ENCODE data around the gene SART1. TPM values are rescaled to one million over a fixed set of nuclear protein-coding genes. Genes with fewer than 3 reads are reported as not detected.
A peak's percentile ranks its signal among the peaks of the same experiment; 100 is the strongest.

Gene SART1
- total and polyA plus RNA-seq, 4 donors = 29.2 to 68.2 (median 51.9) TPM

DNA sequence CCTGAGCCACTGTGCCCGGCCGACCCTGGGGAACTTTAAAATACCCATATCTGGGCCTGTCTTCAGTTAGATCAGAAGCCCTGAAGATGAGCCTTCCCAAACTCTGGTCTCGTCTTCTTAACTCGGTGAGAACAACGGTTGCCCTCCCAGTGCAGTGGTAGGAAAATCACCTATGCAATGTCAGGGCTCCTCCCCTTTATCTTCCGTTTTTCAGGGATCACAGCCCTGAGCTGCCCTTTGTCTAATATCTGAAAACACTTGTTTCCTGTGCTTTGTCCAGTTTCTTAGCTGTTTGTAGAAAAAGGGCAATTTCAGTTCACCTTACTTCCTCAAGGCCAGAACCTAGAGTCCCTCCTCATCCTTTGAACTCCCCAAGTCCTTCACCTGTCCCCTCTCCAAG, 32.9 kb upstream of the SART1 start:
- WGBS (ENCODE audit: insufficient coverage) = 51% methylated on average over 6 of the region's 6 CpGs

DNA sequence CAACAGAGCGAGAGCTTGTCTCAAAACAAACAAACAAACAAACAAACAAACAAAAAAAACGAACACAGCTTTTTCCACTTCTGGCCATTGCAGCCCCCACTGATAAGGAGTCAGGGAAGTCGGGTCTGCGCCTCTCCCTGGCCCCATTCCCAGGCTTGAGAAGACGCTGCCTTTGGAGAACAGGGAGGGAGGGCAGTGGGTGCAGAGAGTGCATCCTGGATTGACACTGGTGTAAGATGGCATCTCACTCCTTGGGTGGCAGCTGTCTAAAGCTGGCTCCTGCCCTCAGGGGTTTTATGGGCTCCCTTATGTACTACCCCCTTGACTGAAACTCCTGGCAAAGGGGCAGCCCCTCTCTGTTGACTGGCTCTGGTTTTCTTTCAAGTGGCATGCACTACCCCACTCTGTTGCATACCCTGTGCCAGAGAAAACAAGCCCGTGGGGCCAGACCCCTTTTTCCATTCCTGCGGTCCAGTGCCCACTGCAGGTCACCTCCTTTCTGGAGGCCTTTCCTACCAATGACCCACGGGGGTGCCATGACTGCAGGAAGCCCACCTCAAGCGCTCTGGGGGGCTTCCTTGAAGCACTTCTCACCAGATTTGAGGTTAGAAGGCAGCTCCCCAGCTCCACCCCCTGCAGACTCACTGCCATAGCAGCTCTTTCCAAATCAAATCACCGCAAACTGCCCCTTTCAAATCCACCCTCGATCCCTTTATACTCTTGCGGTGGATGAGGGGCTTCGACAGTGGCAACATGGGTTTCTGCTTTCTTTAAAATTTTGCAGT, 29.6 kb upstream of the SART1 start:
- Histone ChIP-seq H3K4me1 (ENCODE audit: control insufficient read depth, insufficient read depth, low read length) (no peaks in the 10 kb centered on the region), H3K27ac (ENCODE audit: low read depth, low read length) (no peak overlapping the region), H3K9me3 (ENCODE audit: control insufficient read depth, insufficient read depth, low read length) (no peaks in the 10 kb centered on the region), H3K27me3 (ENCODE audit: control insufficient read depth, insufficient read depth, low read length) (no peaks in the 10 kb centered on the region), H3K36me3 (ENCODE audit: control insufficient read depth, insufficient read depth, low read length) (peaks cover 4% of the 10 kb centered on the region), H3K4me3 (ENCODE audit: low read depth, low read length) (no peak overlapping the region)
- 69% methylated on average over 12 of the region's 13 CpGs for WGBS (ENCODE audit: insufficient coverage)
- no peak for DNase-seq (ENCODE audit: low read depth in 4 of 6, low spot score in 6 of 6)

More for the DNA sequence above, 32.9 kb upstream of the SART1 start:
- no peak for DNase-seq (ENCODE audit: low read depth in 4 of 6, low spot score in 6 of 6)
- Histone ChIP-seq H3K4me1 (ENCODE audit: control insufficient read depth, insufficient read depth, low read length) (no peaks in the 10 kb centered on the region), H3K27me3 (ENCODE audit: control insufficient read depth, insufficient read depth, low read length) (no peaks in the 10 kb centered on the region), H3K36me3 (ENCODE audit: control insufficient read depth, insufficient read depth, low read length) (peaks cover 16% of the 10 kb centered on the region), H3K4me3 (ENCODE audit: low read depth, low read length) (no peak overlapping the region), H3K9me3 (ENCODE audit: control insufficient read depth, insufficient read depth, low read length) (no peaks in the 10 kb centered on the region), H3K27ac (ENCODE audit: low read depth, low read length) (no peak overlapping the region)

DNA sequence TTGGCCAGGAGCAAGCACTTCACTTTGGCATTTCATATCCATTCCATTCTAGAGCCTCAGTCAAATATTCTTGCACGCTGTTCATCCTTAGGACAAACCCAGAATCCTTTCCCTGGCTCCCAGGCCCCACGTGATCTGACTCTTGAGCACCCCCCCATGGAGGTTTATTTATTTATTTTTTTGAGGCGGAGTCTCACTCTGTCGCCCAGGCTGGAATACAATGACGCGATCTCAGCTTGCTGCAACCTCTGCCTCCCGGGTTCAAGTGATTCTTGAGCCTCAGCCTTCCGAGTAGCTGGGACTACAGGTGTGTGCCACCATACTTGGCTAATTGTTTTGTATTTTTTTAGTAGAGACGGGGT, 29.0 kb upstream of the SART1 start:
- 33% methylated on average over 7 of the region's 9 CpGs for WGBS (ENCODE audit: insufficient coverage)
- DNase-seq (ENCODE audit: low read depth in 4 of 6, low spot score in 6 of 6) = peak in 1 of 6 donors; percentile 9
- Histone ChIP-seq H3K4me1 (ENCODE audit: control insufficient read depth, insufficient read depth, low read length) (no peaks in the 10 kb centered on the region), H3K9me3 (ENCODE audit: control insufficient read depth, insufficient read depth, low read length) (no peaks in the 10 kb centered on the region), H3K4me3 (ENCODE audit: low read depth, low read length) (no peak overlapping the region), H3K27ac (ENCODE audit: low read depth, low read length) (no peak overlapping the region), H3K36me3 (ENCODE audit: control insufficient read depth, insufficient read depth, low read length) (peaks cover 4% of the 10 kb centered on the region), H3K27me3 (ENCODE audit: control insufficient read depth, insufficient read depth, low read length) (no peaks in the 10 kb centered on the region)

DNA sequence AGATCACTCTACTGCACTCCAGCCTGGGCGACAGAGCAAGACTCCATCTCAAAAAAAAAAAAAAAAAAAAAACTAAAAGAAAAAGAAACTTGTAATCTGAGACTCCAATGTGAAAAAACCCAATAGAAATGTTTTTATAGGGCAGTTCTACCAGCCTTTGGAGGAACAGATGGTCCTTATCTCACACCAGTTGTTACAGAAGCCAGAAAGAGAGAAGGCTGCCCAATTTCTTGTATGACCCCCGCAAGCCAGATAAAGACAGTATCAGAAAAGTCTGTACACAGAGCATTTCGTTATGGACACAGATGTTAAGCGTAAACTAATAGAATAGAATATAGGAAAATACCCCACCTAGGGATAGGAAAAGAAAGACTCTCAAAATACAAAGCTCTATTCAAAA, 27.5 kb upstream of the SART1 start:
- peak in 1 of 6 donors; percentile 39 for DNase-seq (ENCODE audit: low read depth in 4 of 6, low spot score in 6 of 6)
- Histone ChIP-seq H3K27ac (ENCODE audit: low read depth, low read length) (no peak overlapping the region), H3K4me1 (ENCODE audit: control insufficient read depth, insufficient read depth, low read length) (no peaks in the 10 kb centered on the region), H3K9me3 (ENCODE audit: control insufficient read depth, insufficient read depth, low read length) (no peaks in the 10 kb centered on the region), H3K4me3 (ENCODE audit: low read depth, low read length) (no peak overlapping the region), H3K27me3 (ENCODE audit: control insufficient read depth, insufficient read depth, low read length) (no peaks in the 10 kb centered on the region), H3K36me3 (ENCODE audit: control insufficient read depth, insufficient read depth, low read length) (peaks cover 2% of the 10 kb centered on the region)
- no CpG with 5 or more reads among the region's 4 CpGs for WGBS (ENCODE audit: insufficient coverage)

DNA sequence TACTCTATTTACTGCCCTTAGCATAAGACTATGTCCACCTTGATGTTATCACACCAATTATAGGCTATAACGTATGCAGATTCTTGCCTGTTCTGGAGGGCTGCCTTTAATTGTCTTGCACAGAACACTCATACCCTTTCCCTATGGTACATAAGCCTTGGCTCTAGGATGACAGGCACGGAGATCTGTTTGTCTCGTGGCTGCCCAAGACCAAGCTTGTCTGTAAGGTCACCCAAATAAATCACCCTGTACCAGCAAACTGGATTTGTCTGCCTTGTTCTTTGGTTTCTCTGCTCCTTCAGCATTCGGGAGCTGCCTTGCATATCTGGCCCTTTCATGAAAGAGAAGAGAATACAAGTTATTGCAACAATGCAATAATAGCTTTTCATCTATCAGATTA, 23.8 kb upstream of the SART1 start:
- WGBS (ENCODE audit: insufficient coverage) = 40% methylated on average over 3 of the region's 4 CpGs
- Histone ChIP-seq H3K36me3 (ENCODE audit: control insufficient read depth, insufficient read depth, low read length) (no peaks in the 10 kb centered on the region), H3K4me3 (ENCODE audit: low read depth, low read length) (no peak overlapping the region), H3K9me3 (ENCODE audit: control insufficient read depth, insufficient read depth, low read length) (no peaks in the 10 kb centered on the region), H3K4me1 (ENCODE audit: control insufficient read depth, insufficient read depth, low read length) (no peaks in the 10 kb centered on the region), H3K27ac (ENCODE audit: low read depth, low read length) (no peak overlapping the region), H3K27me3 (ENCODE audit: control insufficient read depth, insufficient read depth, low read length) (no peaks in the 10 kb centered on the region)
- DNase-seq (ENCODE audit: low read depth in 4 of 6, low spot score in 6 of 6) = peak in 1 of 6 donors; percentile 57

DNA sequence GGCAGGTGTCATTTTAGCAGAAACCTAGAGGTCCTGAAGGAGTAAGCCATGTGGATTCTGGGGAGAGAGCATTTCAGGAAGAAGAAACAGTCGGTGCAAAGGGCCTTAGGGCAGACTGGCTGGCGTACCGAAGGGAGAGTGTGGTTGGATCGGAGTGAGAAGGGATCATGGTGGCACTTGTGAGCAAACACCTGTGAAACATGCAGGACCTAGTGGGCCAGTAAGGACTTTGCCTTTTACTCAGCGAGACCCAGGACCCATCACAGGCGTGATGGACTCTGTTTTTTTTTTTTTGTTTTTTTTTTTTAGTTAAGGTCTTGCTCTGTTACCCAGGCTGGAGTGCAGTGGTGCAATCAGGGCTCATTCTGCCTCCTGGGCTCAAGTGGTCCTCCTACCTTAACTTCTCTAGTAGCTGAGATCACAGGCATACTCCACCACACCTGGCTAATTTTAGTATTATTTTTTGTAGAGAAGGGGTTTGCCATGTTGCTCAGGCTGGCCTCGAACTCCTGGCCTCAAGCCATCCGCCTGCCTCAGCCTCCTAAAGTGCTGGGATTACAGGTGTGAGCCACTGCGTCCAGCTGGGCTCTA, 19.7 kb upstream of the SART1 start:
- no peak for DNase-seq (ENCODE audit: low read depth in 4 of 6, low spot score in 6 of 6)
- no peak overlapping the region for H3K4me3 ChIP-seq (ENCODE audit: low read depth, low read length)
- H3K9me3 ChIP-seq (ENCODE audit: control insufficient read depth, insufficient read depth, low read length) = no peaks in the 10 kb centered on the region
- H3K36me3 ChIP-seq (ENCODE audit: control insufficient read depth, insufficient read depth, low read length) = no peaks in the 10 kb centered on the region
- 80% methylated on average over 6 of the region's 9 CpGs for WGBS (ENCODE audit: insufficient coverage)
- peaks cover 2% of the 10 kb centered on the region for H3K4me1 ChIP-seq (ENCODE audit: control insufficient read depth, insufficient read depth, low read length)
- no peak overlapping the region for H3K27ac ChIP-seq (ENCODE audit: low read depth, low read length)
- no peaks in the 10 kb centered on the region for H3K27me3 ChIP-seq (ENCODE audit: control insufficient read depth, insufficient read depth, low read length)

DNA sequence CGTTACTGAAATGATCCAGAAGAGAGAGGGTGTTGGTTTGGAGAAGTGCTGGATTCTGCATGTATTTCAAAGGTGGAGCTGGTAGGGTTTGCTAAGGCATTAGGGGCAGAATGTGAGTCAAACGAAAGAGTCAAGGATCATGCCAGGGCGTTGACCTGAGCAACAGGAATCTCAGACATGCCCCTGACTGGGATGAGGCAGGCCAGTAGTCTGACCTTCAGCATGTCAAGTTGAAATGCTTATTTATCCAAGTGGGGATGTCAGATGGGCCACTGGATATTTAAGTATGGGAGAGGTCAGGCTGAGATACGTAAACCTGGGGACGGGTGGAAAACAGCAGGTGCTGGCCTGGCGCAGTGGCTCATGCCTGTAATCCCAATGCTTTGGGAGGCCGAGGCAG, 19.0 kb upstream of the SART1 start:
- Histone ChIP-seq H3K27me3 (ENCODE audit: control insufficient read depth, insufficient read depth, low read length) (no peaks in the 10 kb centered on the region), H3K4me1 (ENCODE audit: control insufficient read depth, insufficient read depth, low read length) (peaks cover 2% of the 10 kb centered on the region), H3K27ac (ENCODE audit: low read depth, low read length) (no peak overlapping the region), H3K4me3 (ENCODE audit: low read depth, low read length) (no peak overlapping the region), H3K9me3 (ENCODE audit: control insufficient read depth, insufficient read depth, low read length) (no peaks in the 10 kb centered on the region), H3K36me3 (ENCODE audit: control insufficient read depth, insufficient read depth, low read length) (no peaks in the 10 kb centered on the region)
- no peak for DNase-seq (ENCODE audit: low read depth in 4 of 6, low spot score in 6 of 6)
- 92% methylated on average over 5 of the region's 7 CpGs for WGBS (ENCODE audit: insufficient coverage)

DNA sequence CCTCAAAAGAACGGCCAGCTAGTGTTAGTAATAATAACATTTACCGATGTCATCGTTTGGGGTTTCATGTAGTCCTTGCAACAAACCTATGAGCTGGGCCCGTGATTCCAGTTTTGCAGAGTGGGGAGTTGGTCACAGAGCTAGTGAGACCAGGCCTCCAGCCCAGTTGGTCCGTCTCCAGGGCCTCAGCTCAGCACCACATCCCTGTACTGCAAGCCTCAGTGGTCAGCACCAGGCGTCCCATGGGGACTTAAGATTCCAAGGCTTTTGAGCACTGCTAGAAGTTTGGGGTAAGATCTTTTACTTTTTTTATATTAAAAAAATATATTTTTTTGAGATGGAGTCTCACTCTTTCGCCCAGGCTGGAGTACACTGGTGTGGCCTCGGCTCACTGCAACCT, 17.3 kb upstream of the SART1 start:
- Histone ChIP-seq H3K27ac (ENCODE audit: low read depth, low read length) (no peak overlapping the region), H3K27me3 (ENCODE audit: control insufficient read depth, insufficient read depth, low read length) (no peaks in the 10 kb centered on the region), H3K4me3 (ENCODE audit: low read depth, low read length) (no peak overlapping the region), H3K9me3 (ENCODE audit: control insufficient read depth, insufficient read depth, low read length) (no peaks in the 10 kb centered on the region), H3K4me1 (ENCODE audit: control insufficient read depth, insufficient read depth, low read length) (peaks cover 2% of the 10 kb centered on the region), H3K36me3 (ENCODE audit: control insufficient read depth, insufficient read depth, low read length) (no peaks in the 10 kb centered on the region)
- WGBS (ENCODE audit: insufficient coverage) = 93% methylated on average over 7 of the region's 8 CpGs
- no peak for DNase-seq (ENCODE audit: low read depth in 4 of 6, low spot score in 6 of 6)

DNA sequence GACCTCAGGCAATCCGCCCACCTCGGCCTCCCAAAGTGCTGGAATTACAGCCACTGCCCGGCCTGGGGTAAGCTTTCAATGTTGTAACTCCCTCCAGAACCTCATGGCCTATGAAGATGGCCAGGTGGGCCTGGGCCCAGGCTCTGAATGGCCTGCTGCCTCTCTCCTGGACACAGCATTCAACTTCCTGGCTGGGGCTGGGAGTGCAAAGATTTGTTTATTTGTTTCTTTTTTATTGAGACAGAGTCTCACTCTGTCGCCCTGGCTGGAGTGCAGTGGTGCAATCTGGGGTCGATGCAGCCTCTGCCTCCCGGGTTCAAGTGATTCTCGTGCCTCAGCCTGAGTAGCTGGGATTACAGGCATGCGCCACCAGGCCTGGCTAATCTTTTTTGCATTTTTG, 16.8 kb upstream of the SART1 start:
- no peak overlapping the region for H3K27ac ChIP-seq (ENCODE audit: low read depth, low read length)
- 69% methylated on average over 7 of the region's 8 CpGs for WGBS (ENCODE audit: insufficient coverage)

DNA sequence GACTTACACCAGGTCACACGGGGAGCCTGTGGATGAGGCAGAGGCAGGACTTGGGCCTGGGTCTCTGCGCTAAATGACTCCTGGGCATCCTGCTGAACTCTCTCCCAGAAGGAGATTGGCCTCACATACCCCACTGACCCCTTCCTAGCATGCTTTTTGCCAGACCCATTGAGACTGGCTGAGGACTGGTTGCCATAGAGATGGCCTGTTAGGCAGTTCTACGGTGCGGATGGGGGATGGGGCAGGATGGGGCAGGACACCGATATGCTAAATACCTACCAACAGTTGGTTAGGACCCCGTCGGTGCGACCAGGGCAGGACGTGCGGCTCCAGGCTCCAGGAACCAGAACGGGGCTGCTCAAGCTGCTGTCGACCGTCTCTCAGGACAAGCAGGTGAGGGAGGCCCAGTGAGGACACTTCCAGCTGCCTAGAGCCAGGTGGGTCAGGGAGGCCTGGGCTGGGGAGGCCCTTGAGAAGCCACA, 16.1 kb upstream of the SART1 start, which contains the start of gene TSGA10IP:
Gene TSGA10IP, plus strand, starts transcription at position 51 of the 482 bp plus-strand sequence. Its CDS starts 196 bp downstream, at position 247.
- Histone ChIP-seq H3K27me3 (ENCODE audit: control insufficient read depth, insufficient read depth, low read length) (no peaks in the 10 kb centered on the region), H3K27ac (ENCODE audit: low read depth, low read length) (no peak within 1 kb of the TSS), H3K4me1 (ENCODE audit: control insufficient read depth, insufficient read depth, low read length) (peaks cover 2% of the 10 kb centered on the region), H3K36me3 (ENCODE audit: control insufficient read depth, insufficient read depth, low read length) (no peaks in the 10 kb centered on the region), H3K4me3 (ENCODE audit: low read depth, low read length) (no peak within 1 kb of the TSS), H3K9me3 (ENCODE audit: control insufficient read depth, insufficient read depth, low read length) (no peaks in the 10 kb centered on the region)
- no peak for DNase-seq (ENCODE audit: low read depth in 4 of 6, low spot score in 6 of 6)
- WGBS (ENCODE audit: insufficient coverage) = 22% methylated on average over 12 of the region's 13 CpGs

More for the DNA sequence above, 16.8 kb upstream of the SART1 start:
- H3K27me3 ChIP-seq (ENCODE audit: control insufficient read depth, insufficient read depth, low read length) = no peaks in the 10 kb centered on the region
- H3K9me3 ChIP-seq (ENCODE audit: control insufficient read depth, insufficient read depth, low read length) = no peaks in the 10 kb centered on the region
- peaks cover 2% of the 10 kb centered on the region for H3K4me1 ChIP-seq (ENCODE audit: control insufficient read depth, insufficient read depth, low read length)
- no peaks in the 10 kb centered on the region for H3K36me3 ChIP-seq (ENCODE audit: control insufficient read depth, insufficient read depth, low read length)
- no peak for DNase-seq (ENCODE audit: low read depth in 4 of 6, low spot score in 6 of 6)
- H3K4me3 ChIP-seq (ENCODE audit: low read depth, low read length) = no peak overlapping the region
